H1 (cell line): ENCODE results near the gene VMO1. TPM values are rescaled to one million over a fixed set of nuclear protein-coding genes. Genes with fewer than 3 reads are reported as not detected.

Source experiments
- ATF2 ChIP-seq: IDR thresholded peaks from 2 replicates; pipeline ENCODE4 v1.6.1; 2012; ENCODE audit warnings: low read length, inconsistent platforms
- CTBP2 ChIP-seq: IDR thresholded peaks from 2 replicates; pipeline ENCODE4 v1.7.0; 2011; ENCODE audit warnings: borderline replicate concordance, mild to moderate bottlenecking, moderate library complexity, mixed read lengths, low read length; ENCODE audit not compliant: insufficient read depth, insufficient read length
- EZH2 ChIP-seq: fragments of 200-600 bp; sonication (generic); IDR thresholded peaks from 2 replicates; pipeline ENCODE4 v1.7.1; 2012; ENCODE audit warnings: low read depth, mild to moderate bottlenecking, moderate library complexity, low read length, inconsistent platforms; ENCODE audit not compliant: severe bottlenecking
- PHF8 ChIP-seq: fragments of 200-600 bp; sonication (generic); conservative IDR thresholded peaks from 2 replicates; pipeline ENCODE4 v1.7.1; 2012; ENCODE audit warnings: low read depth, mild to moderate bottlenecking, inconsistent platforms, low read length, moderate library complexity
- SUZ12 ChIP-seq: fragments of 200-600 bp; sonication (generic); IDR thresholded peaks from 2 replicates; pipeline ENCODE4 v1.6.1; 2012; ENCODE audit warnings: mild to moderate bottlenecking, inconsistent platforms, low read length, moderate library complexity, mixed read lengths
- TBP ChIP-seq: IDR thresholded peaks from 2 replicates; pipeline ENCODE4 v1.6.1; 2011; ENCODE audit warnings: low read depth, low read length, improper control_type of control experiment
- polyA plus RNA-seq, 7 experiments: library from polyadenylated mRNA; depleted of rRNA in 3 of 7; stranded (reverse) in 5 of 7; unstranded in 2 of 7; fragments of >200 nt in 5 of 7; fragments of 200-250 nt in 2 of 7; gene quantifications; 1 replicate in 5 of 7; 2 replicates in 1 of 7; 4 replicates in 1 of 7; pipeline versions ENCODE4 v1.2.1 to v1.2.3, GENCODE V29; 2011 to 2013; ENCODE audit warnings: missing spikeins in 2 of 7, mixed read lengths in 2 of 7
- total RNA-seq: library from RNA; stranded (reverse); fragmentation: NEBNext Ultra II Directional; extraction: Animal tissue kit (Norgen Biotek cat#: 25700); gene quantifications from 2 replicates; pipeline ENCODE4 v1.2.1, GENCODE V29; 2021

Gene VMO1
- total and polyA plus RNA-seq, 2 of the 8 experiments (the other 6 are each of a cell fraction or from before 2014, with no cell fraction given), result 0.30 TPM; not detected in 1

GRCh38 chr17:4740584-4740983, 45.6 kb downstream of the VMO1 start (continued):
- no peak for TF ChIP-seq CTBP2
- no peak for TF ChIP-seq PHF8
- TF ChIP-seq EZH2, result no peak
- no peak for TF ChIP-seq TBP
- TF ChIP-seq ATF2, result no peak
- TF ChIP-seq SUZ12, result no peak
